Hepatocyte (in vitro differentiated cells): ENCODE data around the gene SUN3.

ENCODE experiments used
- CTCF ChIP-seq: fragments of 200-600 bp; sonication (generic); IDR thresholded peaks from 2 replicates; pipeline ENCODE4 v1.5.1; 2016; ENCODE audit warnings: antibody characterized with exemption, mild to moderate bottlenecking; ENCODE audit not compliant: poor library complexity
- EZH2 ChIP-seq: fragments of 200-600 bp; sonication (generic); IDR thresholded peaks from 2 replicates; pipeline ENCODE4 v1.6.1; 2016; ENCODE audit warnings: antibody characterized with exemption, mild to moderate bottlenecking, borderline replicate concordance

- TF ChIP-seq CTCF: peak; percentile 85
- no peak for TF ChIP-seq EZH2
These were observed 59.8 kb downstream of the SUN3 start for GRCh38 chr7:47968847-47969774.
